ENCODE results near the gene APPBP2. TPM values are rescaled to one million over a fixed set of nuclear protein-coding genes. Genes with fewer than 3 reads are reported as not detected.
A peak's percentile ranks its signal among the peaks of the same experiment; 100 is the strongest.
"Not testable (repeated sequence)": the region's sequence is repeated elsewhere in the genome, so short reads cannot be mapped to it uniquely, and the experiment has no call there.

The APPBP2 gene
- polyA plus RNA-seq, 3 donors, result 6.4 to 14.7 (median 10.4) TPM

DNA sequence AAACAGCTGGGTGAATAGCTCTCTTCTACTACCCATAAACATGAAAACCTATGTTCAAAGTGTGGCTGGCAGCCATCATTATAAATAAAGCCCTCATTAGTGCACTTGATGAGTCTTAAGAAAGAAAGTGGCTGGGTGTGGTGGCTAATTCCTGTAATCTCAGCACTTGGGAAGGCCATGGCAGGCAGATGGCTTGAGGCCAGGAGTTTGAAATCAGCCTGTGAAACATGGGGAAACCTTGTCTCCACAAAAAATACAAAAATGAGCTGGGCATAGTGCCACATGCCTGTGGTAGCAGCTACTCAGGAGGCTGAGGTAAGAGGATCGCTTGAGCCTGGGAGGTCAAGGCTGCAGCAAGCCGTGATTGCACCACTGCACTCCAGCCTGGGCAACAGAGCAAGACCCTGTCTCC, 28.3 kb upstream of the APPBP2 start:
- Histone ChIP-seq H3K36me3 (replicated peaks in 1 of 2; ENCODE audit: control insufficient read depth in 1 of 2, insufficient read depth in 2 of 2, low read length in 2 of 2) (no peaks in the 10 kb centered on the region), H4K20me1 (ENCODE audit: insufficient read depth, low read length) (no peaks in the 10 kb centered on the region), H3K4me3 (replicated peaks in 1 of 3; ENCODE audit: low read depth in 2 of 3, low read length in 3 of 3) (no peak overlapping the region), H3K27ac (ENCODE audit: low read depth in 1 of 2, low read length in 2 of 2) (no peak overlapping the region), H3K9me3 (replicated peaks in 1 of 2; ENCODE audit: control insufficient read depth in 1 of 2, insufficient read depth in 1 of 2, low read length in 2 of 2) (peaks cover 0 to 14% of the 10 kb centered on the region in 2 donors), H3K79me2 (ENCODE audit: insufficient read depth, low read length) (no peaks in the 10 kb centered on the region), H3K27me3 (ENCODE audit: control insufficient read depth in 2 of 2, insufficient read depth in 2 of 2, low read length in 2 of 2) (no peaks in the 10 kb centered on the region), H3K9ac (ENCODE audit: insufficient read depth, low read length, poor library complexity, severe bottlenecking) (no peak overlapping the region), H3K4me1 (ENCODE audit: control insufficient read depth in 1 of 2, insufficient read depth in 2 of 2, low read length in 2 of 2) (no peaks in the 10 kb centered on the region), H2AFZ (ENCODE audit: insufficient read depth, low read depth, low read length, poor library complexity, severe bottlenecking) (no peak overlapping the region), H3K4me2 (replicated peaks; ENCODE audit: extremely low read depth, low read length, poor library complexity, severe bottlenecking) (no peak overlapping the region)
- no peak overlapping the region for H3K4me3 Mint-ChIP-seq
- TF ChIP-seq, protein P1, sequence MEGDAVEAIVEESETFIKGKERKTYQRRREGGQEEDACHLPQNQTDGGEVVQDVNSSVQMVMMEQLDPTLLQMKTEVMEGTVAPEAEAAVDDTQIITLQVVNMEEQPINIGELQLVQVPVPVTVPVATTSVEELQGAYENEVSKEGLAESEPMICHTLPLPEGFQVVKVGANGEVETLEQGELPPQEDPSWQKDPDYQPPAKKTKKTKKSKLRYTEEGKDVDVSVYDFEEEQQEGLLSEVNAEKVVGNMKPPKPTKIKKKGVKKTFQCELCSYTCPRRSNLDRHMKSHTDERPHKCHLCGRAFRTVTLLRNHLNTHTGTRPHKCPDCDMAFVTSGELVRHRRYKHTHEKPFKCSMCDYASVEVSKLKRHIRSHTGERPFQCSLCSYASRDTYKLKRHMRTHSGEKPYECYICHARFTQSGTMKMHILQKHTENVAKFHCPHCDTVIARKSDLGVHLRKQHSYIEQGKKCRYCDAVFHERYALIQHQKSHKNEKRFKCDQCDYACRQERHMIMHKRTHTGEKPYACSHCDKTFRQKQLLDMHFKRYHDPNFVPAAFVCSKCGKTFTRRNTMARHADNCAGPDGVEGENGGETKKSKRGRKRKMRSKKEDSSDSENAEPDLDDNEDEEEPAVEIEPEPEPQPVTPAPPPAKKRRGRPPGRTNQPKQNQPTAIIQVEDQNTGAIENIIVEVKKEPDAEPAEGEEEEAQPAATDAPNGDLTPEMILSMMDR (IDR thresholded peaks at IDR 0.05), result no peak
- no peak for DNase-seq
- peaks cover 0 to 4% (median 0%) of the 10 kb centered on the region in 3 donors for H3K27me3 Mint-ChIP-seq (ENCODE audit: low read depth in 3 of 3)
- no peaks in the 10 kb centered on the region for H3K36me3 Mint-ChIP-seq
- peak overlapping the region in 1 of 7 donors; percentile 30 for H3K27ac Mint-ChIP-seq
- H3K4me1 Mint-ChIP-seq, result no peaks in the 10 kb centered on the region
- intact Hi-C loops (cut with micrococcal nuclease), result no loop called here
- peaks cover 7 to 26% (median 22%) of the 10 kb centered on the region in 7 donors for H3K9me3 Mint-ChIP-seq
- WGBS (ENCODE audit: insufficient coverage), result no CpG with 5 or more reads among the region's 2 CpGs

DNA sequence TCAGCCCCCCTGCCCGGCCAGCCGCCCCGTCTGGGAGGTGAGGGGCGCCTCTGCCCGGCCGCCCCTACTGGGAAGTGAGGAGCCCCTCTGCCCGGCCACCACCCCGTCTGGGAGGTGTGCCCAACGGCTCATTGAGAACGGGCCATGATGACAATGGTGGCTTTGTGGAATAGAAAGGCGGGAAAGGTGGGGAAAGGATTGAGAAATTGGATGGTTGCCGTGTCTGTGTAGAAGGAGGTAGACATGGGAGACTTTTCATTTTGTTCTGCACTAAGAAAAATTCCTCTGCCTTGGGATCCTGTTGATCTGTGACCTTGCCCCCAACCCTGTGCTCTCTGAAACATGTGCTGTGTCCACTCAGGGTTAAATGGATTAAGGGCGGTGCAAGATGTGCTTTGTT, 26.2 kb upstream of the APPBP2 start:
- H3K79me2 ChIP-seq (ENCODE audit: insufficient read depth, low read length); H3K27me3 ChIP-seq (ENCODE audit: control insufficient read depth in 2 of 2, insufficient read depth in 2 of 2, low read length in 2 of 2); H3K4me1 ChIP-seq (ENCODE audit: control insufficient read depth in 1 of 2, insufficient read depth in 2 of 2, low read length in 2 of 2); H4K20me1 ChIP-seq (ENCODE audit: insufficient read depth, low read length); DNase-seq; H3K9me3 ChIP-seq (replicated peaks in 1 of 2; ENCODE audit: control insufficient read depth in 1 of 2, insufficient read depth in 1 of 2, low read length in 2 of 2); H3K36me3 ChIP-seq (replicated peaks in 1 of 2; ENCODE audit: control insufficient read depth in 1 of 2, insufficient read depth in 2 of 2, low read length in 2 of 2); H3K27me3 Mint-ChIP-seq (ENCODE audit: low read depth in 3 of 3); H3K4me3 Mint-ChIP-seq; H3K4me3 ChIP-seq (replicated peaks in 1 of 3; ENCODE audit: low read depth in 2 of 3, low read length in 3 of 3); H3K36me3 Mint-ChIP-seq; H3K27ac Mint-ChIP-seq; H2AFZ ChIP-seq (ENCODE audit: insufficient read depth, low read depth, low read length, poor library complexity, severe bottlenecking); intact Hi-C loops (cut with micrococcal nuclease); H3K9ac ChIP-seq (ENCODE audit: insufficient read depth, low read length, poor library complexity, severe bottlenecking); H3K27ac ChIP-seq (ENCODE audit: low read depth in 1 of 2, low read length in 2 of 2); H3K4me2 ChIP-seq (replicated peaks; ENCODE audit: extremely low read depth, low read length, poor library complexity, severe bottlenecking); H3K4me1 Mint-ChIP-seq: not testable (repeated sequence)
- WGBS (ENCODE audit: insufficient coverage), result 100% methylated on average over 5 of the region's 13 CpGs
- peaks cover 4 to 20% (median 13%) of the 10 kb centered on the region in 7 donors for H3K9me3 Mint-ChIP-seq
